Colon (tissue), 2 donors: ENCODE measurements around the gene OPA3.

Experiments used
- FAIRE-seq: peaks from 2 replicates; lab custom pipeline; 2012; peaks lifted over from hg19 to GRCh38; lab: Jason Lieb, UNC
- donor health status: control.
- donor health status: control.

Gene OPA3

GRCh38 chr19:45598267-45599001 lies 13.8 kb upstream of the OPA3 start:
- no peak for FAIRE-seq

- no peak for FAIRE-seq
Measured at GRCh38 chr19:45597425-45598111, 13.0 kb upstream of the OPA3 start.

- FAIRE-seq = no peak
Measured at GRCh38 chr19:45595814-45596213, 11.2 kb upstream of the OPA3 start.

DNA sequence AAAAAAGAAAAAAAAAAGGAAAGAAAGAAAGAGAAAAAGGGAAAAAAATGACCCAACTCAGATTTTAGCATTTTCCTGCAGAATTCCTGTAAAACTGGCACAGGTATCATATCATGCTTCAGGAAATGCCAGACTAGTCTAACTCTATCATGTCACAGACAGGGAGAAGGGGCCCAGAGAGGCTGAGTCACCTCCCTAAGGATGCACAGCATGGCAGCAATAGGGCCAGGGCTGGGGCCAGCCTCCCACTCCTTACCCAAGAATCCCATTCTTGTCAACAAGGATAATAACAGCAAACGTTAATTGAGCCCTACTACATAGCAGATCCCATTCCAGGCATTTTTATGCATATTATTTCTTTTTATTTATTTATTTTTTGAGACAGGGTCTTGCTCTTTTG lies 8.9 kb upstream of the OPA3 start:
- no peak for FAIRE-seq

- FAIRE-seq = no peak
Measured at GRCh38 chr19:45592366-45592765, 7.8 kb upstream of the OPA3 start.

DNA sequence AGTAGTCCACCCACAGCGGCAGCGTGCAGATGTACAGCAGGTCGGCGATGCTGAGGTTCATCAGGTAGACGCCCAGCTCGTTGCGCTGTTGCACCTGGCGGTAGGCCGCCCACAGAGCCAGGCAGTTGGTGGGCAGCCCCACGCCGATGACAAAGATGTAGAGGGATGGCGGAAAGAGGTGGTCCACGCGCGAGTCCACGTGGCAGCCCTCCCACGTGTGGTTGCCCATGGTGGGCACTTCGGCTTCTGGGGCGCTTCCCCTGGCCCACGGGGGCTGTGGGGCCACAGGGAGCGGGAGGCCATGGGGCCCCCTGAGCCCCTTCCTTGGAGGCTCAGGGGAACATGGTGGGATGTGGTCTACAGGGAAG lies 7.0 kb upstream of the OPA3 start:
- no peak for FAIRE-seq

DNA sequence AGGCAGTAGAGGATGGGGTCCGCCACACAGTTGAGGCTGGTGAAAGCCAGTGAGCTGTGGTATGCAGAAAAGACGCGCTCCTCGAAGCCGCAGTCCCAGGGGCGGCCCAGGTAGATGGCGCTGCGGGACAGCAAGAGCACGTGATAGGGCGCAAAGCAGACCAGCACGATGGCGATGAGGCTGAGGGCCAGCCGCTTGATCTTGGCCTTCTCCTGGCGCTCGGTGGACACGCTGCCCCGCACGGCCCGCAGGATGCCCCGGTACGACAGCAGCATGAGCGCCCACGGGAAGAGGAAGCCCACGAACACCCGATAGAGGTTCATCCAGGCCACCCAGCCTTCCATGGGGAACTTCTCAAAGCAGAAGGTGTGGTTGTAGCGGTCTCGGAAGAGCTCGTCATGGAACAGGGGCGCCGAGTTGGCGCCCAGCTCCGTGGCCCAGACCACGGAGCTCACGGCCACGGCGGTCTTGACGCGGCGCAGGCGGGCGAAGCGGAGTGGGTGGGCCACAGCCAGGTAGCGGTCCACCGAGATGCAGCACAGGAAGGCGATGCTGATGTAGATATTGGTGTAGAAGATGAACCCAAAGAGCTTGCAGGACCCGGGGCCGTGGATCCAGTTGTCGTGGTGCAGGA lies 6.5 kb upstream of the OPA3 start:
- no peak for FAIRE-seq

- FAIRE-seq = no peak
Measured at GRCh38 chr19:45590300-45591003, 5.8 kb upstream of the OPA3 start.

- no peak for FAIRE-seq
Measured at GRCh38 chr19:45589768-45590167, 5.2 kb upstream of the OPA3 start.

DNA sequence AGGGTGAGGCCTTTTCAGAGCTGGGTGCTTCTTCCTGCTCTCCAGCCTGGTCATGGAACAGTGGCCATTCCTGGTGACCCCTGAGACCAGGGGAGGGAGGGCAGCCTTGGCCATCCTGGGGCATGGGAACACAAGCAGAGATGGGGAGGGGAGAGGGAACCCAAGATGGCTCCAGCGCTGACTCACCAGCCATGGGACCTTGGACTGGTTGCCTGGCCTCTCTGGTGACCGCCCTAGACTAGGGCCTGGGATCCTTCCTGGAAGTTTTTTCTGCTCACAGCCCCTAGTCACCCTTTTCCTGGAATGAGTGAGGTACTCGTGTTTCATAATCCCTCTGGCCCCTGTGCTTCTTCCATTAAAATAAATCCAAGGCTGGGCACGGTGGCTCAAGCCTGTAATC lies 3.3 kb upstream of the OPA3 start:
- no peak for FAIRE-seq

- FAIRE-seq = no peak
Measured at GRCh38 chr19:45585158-45585577, 566 bp upstream of the OPA3 start.

- FAIRE-seq = no peak
Measured at GRCh38 chr19:45581576-45581975, 3.0 kb downstream of the OPA3 start.

DNA sequence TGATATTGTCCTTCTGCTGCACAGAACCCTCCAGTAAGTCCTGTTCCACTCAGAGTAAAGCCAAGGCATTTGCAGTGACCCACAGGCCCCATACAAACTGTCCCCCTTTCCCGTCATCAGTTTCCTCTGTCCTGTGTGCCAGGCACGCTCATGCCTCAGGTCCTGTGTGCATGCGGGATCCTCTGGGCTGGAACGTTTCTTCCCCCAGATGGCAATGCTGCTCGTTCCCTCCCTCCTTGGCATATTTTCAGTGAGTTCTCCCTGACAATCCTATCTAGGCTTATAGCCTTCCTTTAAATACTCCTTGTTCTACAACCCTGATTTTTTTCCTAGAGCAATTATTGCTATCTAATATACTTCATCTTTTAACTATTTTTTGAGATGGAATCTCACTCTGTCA lies 5.7 kb downstream of the OPA3 start:
- FAIRE-seq = no peak

- FAIRE-seq = no peak
Measured at GRCh38 chr19:45577111-45577905, 7.3 kb downstream of the OPA3 start.

DNA sequence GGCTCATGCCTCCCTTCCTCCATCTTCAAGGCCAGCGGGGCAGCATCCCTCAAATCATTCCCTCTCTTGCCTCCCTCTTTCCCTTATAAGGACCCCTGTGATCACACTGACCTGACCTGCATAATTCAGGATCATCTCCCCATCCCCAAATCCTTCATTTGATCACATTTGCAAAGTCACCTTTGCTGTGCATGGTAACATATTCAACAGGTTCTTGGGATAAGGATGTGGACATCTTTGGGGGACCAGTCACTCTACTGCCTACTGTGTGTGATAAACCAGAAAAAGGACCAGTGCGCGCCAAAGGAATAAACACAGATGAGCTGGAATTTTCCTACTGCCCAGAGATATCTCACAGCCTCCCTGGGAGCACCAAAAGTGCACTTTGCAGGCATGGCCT lies 7.9 kb downstream of the OPA3 start:
- no peak for FAIRE-seq

GRCh38 chr19:45575216-45575615 lies 9.4 kb downstream of the OPA3 start:
- FAIRE-seq = no peak

DNA sequence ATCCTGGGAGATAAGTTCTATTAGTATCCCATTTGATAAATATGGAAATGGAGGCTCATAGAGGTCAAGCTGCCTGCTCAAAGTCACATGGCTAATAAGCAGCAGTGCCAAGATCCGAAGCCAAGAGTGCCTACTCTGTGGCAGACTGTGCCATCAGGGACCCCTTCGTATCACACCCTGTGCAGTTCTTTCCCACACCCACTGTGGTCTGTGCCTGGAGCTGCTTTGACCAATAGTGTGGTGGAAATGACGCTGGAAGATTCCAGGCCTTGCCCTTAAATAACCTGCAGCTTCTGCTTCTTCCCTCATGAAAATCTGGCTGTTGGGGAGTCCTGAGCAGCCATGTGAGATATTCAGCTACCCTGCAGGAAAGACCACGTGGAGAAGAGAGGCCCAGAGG lies 10.1 kb downstream of the OPA3 start:
- no peak for FAIRE-seq

GRCh38 chr19:45571457-45572220 lies 13.0 kb downstream of the OPA3 start:
- FAIRE-seq = no peak

DNA sequence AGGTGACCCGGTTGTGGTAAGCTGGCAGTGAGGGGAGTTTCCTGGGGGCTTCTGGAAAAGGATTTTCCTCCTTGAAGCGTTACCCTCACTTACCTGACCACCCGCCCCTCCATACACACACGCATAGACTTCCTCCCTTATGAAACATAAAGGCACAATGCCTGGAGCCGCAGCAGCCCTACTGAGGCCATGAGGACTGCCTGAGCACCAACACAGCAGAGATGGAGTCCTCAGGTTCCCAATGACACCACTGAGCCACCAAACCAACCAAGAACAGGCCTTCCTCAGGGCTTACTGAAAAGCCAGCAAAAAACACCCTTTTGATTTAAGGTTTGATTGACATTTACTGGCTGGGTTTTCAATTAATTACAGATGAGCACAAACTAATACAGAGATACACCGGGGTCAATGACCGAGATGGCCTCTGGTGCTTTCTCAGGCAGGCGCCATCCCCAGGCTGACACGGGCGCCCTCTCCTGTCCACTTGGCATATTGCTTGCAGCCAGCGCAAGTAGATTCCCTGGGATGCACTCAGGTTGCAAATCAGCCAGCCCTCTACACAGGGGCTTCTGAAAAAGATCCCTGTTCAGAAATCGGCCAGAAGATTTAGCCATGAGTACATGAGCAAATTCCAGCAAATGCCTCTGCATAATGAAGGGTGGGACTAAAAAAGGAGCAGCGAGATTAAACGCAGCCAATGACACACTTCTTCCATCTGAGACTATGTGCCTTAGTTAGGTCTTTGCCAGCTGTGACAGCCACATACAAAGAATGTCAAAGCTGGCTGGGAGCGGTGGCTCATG lies 14.8 kb downstream of the OPA3 start:
- no peak for FAIRE-seq

DNA sequence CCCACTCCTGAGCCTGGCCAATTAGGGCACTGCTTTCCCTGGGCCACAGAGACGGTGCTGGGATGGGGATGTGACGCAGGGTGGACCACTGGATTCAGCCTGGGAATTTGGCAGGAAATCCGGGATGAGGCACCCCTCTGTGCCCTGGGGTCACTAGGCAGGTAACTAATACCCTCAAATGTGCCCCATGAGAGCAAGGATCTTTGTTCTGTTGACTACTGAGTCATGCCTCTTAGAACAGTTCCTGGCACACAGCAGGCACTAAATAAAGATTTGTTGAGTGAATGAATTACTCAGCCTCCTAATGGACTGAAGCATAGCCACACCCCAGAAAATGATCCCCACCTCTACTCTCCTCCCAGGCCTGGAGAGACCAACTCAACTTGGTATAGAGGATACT lies 15.9 kb downstream of the OPA3 start:
- FAIRE-seq = no peak
